ENCODE measurements around the gene SLC25A23. TPM values are rescaled to one million over a fixed set of nuclear protein-coding genes. Genes with fewer than 3 reads are reported as not detected.
A peak's percentile ranks its signal among the peaks of the same experiment; 100 is the strongest.

The SLC25A23 gene
- total RNA-seq, 2 donors from 2014 or later = 124 to 151 TPM

- no peaks in the 10 kb centered on the region for H3K36me3 ChIP-seq
- no peak overlapping the region for H3K4me3 ChIP-seq
- DNase-seq = no peak
- no peak overlapping the region for H3K27ac ChIP-seq
- H3K9me3 ChIP-seq = no peaks in the 10 kb centered on the region
- H3K27me3 ChIP-seq = no peaks in the 10 kb centered on the region
- H3K9ac ChIP-seq (ENCODE audit: low read depth in 2 of 2, low read length in 2 of 2) = no peak overlapping the region
- TF ChIP-seq CTCF (IDR thresholded peaks at IDR 0.05) = no peak
- intact Hi-C loops (cut with DNase I) = no loop called here
- H3K4me1 ChIP-seq = no peaks in the 10 kb centered on the region
These were observed 23.6 kb upstream of the SLC25A23 start for GRCh38 chr19:6483235-6483634.

- Histone ChIP-seq H3K4me1 (no peaks in the 10 kb centered on the region), H3K4me3 (peak overlapping the region; percentile 27)
- DNase-seq = no peak
These were observed 22.7 kb upstream of the SLC25A23 start for GRCh38 chr19:6482343-6482686.

GRCh38 chr19:6481541-6482342, 22.1 kb upstream of the SLC25A23 start, which contains the start of gene DENND1C:
DENND1C (minus strand) TSS chr19:6481787; CDS start chr19:6481695, 92 bp downstream.
- Histone ChIP-seq H3K4me1 (no peaks in the 10 kb centered on the region), H3K9me3 (no peaks in the 10 kb centered on the region), H3K27ac (peak within 1 kb of the TSS; percentile 24), H3K27me3 (no peaks in the 10 kb centered on the region), H3K4me3 (peak within 1 kb of the TSS; percentile 27), H3K9ac (ENCODE audit: low read depth in 2 of 2, low read length in 2 of 2) (peak within 1 kb of the TSS; percentile 38 to 65), H3K36me3 (no peaks in the 10 kb centered on the region)
- no peak for DNase-seq
- peak; percentile 13 for TF ChIP-seq CTCF (IDR thresholded peaks at IDR 0.05)
- intact Hi-C loops (cut with DNase I) = no loop called here

More at GRCh38 chr19:6482343-6482686, 22.7 kb upstream of the SLC25A23 start:
- Histone ChIP-seq H3K9me3 (no peaks in the 10 kb centered on the region), H3K27ac (no peak overlapping the region), H3K36me3 (no peaks in the 10 kb centered on the region), H3K9ac (ENCODE audit: low read depth in 2 of 2, low read length in 2 of 2) (no peak overlapping the region), H3K27me3 (no peaks in the 10 kb centered on the region)
- TF ChIP-seq CTCF (IDR thresholded peaks at IDR 0.05) = no peak
- intact Hi-C loops (cut with DNase I) = no loop called here

GRCh38 chr19:6480848-6481415, 21.3 kb upstream of the SLC25A23 start:
- H3K27ac ChIP-seq = peak overlapping the region; percentile 24
- no peaks in the 10 kb centered on the region for H3K4me1 ChIP-seq
- intact Hi-C loops (cut with DNase I) = no loop called here
- H3K27me3 ChIP-seq = no peaks in the 10 kb centered on the region
- DNase-seq = no peak
- TF ChIP-seq CTCF (IDR thresholded peaks at IDR 0.05) = no peak
- H3K4me3 ChIP-seq = peak overlapping the region; percentile 27
- no peaks in the 10 kb centered on the region for H3K36me3 ChIP-seq
- peak overlapping the region; percentile 38 to 65 for H3K9ac ChIP-seq (ENCODE audit: low read depth in 2 of 2, low read length in 2 of 2)
- H3K9me3 ChIP-seq = no peaks in the 10 kb centered on the region

GRCh38 chr19:6479836-6480398, 20.3 kb upstream of the SLC25A23 start:
- no peaks in the 10 kb centered on the region for H3K36me3 ChIP-seq
- H3K9ac ChIP-seq (ENCODE audit: low read depth in 2 of 2, low read length in 2 of 2) = no peak overlapping the region
- no peaks in the 10 kb centered on the region for H3K27me3 ChIP-seq
- H3K4me3 ChIP-seq = no peak overlapping the region
- no peaks in the 10 kb centered on the region for H3K9me3 ChIP-seq
- DNase-seq = no peak
- no peaks in the 10 kb centered on the region for H3K4me1 ChIP-seq
- intact Hi-C loops (cut with DNase I) = no loop called here
- TF ChIP-seq CTCF (IDR thresholded peaks at IDR 0.05) = no peak
- H3K27ac ChIP-seq = no peak overlapping the region

Measured in colonic mucosa (tissue), 4 donors.